T-helper 1 cell treated with Interleukin-12 subunit alpha and Interleukin-12 subunit beta and Interleukin-4 antibody, amounts not matched to agents 30 μg/mL and 1 μg/mL, for 36 hours (primary cell): Measurements from ENCODE around the gene AFG3L2.

Source experiments
- H3K27ac Mint-ChIP-seq: one replicate; pipeline ENCODE4 v1.8.0; 2021; ENCODE audit warnings: mild to moderate bottlenecking, mixed read lengths
- H3K27me3 Mint-ChIP-seq: one replicate; pipeline ENCODE4 v1.8.0; 2021; ENCODE audit warnings: low read depth, mixed read lengths
- H3K36me3 Mint-ChIP-seq: one replicate; pipeline ENCODE4 v1.8.0; 2021; ENCODE audit warnings: low read depth, mixed read lengths
- H3K4me1 Mint-ChIP-seq: one replicate; pipeline ENCODE4 v1.8.0; 2021; ENCODE audit warnings: low read depth, mixed read lengths
- H3K4me3 Mint-ChIP-seq: one replicate; pipeline ENCODE4 v1.8.0; 2021; ENCODE audit warnings: mild to moderate bottlenecking, moderate library complexity, mixed read lengths
- H3K9me3 Mint-ChIP-seq: one replicate; pipeline ENCODE4 v1.8.0; 2021; ENCODE audit warnings: mixed read lengths

AFG3L2 gene

DNA sequence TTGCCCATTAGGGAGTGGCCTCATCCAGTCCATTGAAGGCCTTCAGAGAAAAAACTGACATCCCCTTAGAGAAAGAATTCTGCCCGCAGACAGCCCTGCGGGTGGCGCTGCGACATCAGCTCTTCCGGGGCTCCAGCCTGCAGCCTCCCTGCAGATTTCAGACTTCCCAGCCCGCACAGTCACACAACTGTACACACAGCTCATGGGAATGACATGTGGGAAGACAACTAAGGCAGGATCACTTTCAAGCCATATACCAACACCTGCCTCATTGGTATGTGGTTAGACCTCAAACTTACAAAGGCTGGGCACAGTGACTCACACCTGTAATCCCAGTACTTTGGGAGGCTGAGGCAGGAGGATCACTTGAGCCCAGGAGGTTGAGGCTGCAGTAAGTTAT is 93.8 kb downstream of the AFG3L2 start:
- Mint-ChIP-seq H3K9me3 (no peaks in the 10 kb centered on the region), H3K27me3 (peaks cover 43% of the 10 kb centered on the region), H3K27ac (no peak overlapping the region), H3K4me1 (no peaks in the 10 kb centered on the region), H3K36me3 (no peaks in the 10 kb centered on the region), H3K4me3 (no peak overlapping the region)

DNA sequence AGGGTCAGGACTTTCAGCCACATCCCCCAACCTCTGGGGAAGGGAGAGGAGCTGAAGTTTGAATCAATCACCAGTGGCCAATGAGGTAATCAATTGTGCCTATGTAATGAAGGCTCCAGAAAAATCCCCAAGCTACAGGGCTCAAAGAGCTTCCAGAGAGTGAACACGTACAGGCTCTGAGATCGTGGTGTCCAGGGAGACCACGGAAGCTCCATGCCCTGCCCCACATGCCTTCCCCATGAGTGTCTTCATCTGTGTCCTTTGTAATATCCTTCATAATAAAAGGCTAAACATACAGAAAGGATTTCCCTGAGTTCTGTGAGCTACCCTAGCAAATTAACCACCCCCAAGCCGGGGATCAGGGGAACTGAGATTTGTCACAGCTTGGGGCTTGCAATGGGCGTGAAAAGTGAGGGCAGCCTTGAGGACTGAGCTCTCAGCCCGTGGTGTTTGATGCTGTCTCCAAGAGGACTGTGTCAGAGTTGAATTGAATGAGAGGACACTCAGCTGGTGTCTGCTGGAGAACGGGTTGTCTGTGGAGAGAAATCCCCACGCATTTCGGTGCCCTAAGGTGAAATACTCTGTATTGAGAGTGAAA is 94.5 kb downstream of the AFG3L2 start:
- Mint-ChIP-seq H3K4me3 (no peak overlapping the region), H3K27ac (no peak overlapping the region), H3K4me1 (no peaks in the 10 kb centered on the region), H3K9me3 (no peaks in the 10 kb centered on the region), H3K36me3 (no peaks in the 10 kb centered on the region), H3K27me3 (peaks cover 36% of the 10 kb centered on the region)

DNA sequence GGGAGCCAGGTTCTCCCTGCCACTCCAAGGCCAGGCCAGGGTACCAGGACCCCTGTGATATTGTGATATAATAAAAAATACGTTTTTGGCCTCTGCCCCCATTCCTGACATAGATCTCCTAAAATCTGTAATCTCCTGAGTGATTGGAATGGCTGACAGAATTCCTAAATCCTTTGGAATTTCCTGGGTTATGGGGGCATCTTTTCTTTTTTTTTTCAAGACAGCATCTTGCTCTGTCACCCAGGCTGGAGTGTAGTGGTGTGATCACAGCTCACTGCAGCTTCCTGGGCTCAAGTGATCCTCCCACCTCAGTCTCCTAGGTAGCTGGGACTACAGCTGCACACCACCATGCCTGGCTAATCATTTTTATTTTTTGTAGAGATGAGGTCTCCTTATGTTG is 95.2 kb downstream of the AFG3L2 start:
- H3K4me3 Mint-ChIP-seq = no peak overlapping the region
- no peak overlapping the region for H3K27ac Mint-ChIP-seq
- H3K4me1 Mint-ChIP-seq = no peaks in the 10 kb centered on the region
- no peaks in the 10 kb centered on the region for H3K36me3 Mint-ChIP-seq
- no peaks in the 10 kb centered on the region for H3K9me3 Mint-ChIP-seq
- peaks cover 30% of the 10 kb centered on the region for H3K27me3 Mint-ChIP-seq

DNA sequence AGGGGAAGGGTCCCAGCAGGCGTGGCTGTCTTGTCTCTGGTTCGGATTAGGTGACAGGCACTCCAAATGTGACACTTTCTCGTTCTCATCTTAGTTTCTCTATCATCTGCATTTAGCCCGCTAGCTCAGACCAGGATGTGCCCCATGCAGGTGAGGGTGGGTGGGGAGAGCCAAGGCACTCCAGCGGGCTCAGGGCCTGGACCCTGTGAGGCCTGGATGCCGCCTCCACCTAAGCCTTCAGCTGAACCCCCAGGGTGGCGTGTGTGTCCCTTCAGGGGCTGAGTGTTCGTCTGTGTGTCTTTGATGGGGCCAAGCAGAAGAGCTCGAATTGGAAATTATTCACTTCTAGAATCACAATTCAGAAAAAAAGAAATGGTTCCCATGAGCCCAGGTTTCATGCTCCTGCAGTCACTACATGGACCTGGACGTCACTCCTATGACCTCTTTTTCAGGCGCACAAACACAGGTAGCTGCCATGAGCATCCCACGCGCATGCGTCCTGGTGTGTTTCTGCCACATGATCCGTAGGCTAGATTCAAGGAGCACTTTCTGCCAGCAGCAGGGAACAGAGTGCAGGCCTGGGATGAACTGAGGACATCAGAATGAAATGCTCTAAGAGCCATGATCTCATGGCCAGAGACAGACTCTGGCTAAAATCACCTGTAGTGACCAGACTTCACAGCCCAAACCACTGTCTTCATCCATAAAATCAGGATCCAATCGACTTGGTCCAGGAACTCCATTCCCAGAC is 97.1 kb downstream of the AFG3L2 start:
- H3K4me3 Mint-ChIP-seq = no peak overlapping the region
- no peaks in the 10 kb centered on the region for H3K36me3 Mint-ChIP-seq
- no peak overlapping the region for H3K27ac Mint-ChIP-seq
- peaks cover 14% of the 10 kb centered on the region for H3K27me3 Mint-ChIP-seq
- no peaks in the 10 kb centered on the region for H3K4me1 Mint-ChIP-seq
- H3K9me3 Mint-ChIP-seq = no peaks in the 10 kb centered on the region
